Measurements from ENCODE around the gene CDT1.
A peak's percentile ranks its signal among the peaks of the same experiment; 100 is the strongest.
"Not testable (repeated sequence)": the region's sequence is repeated elsewhere in the genome, so short reads cannot be mapped to it uniquely, and the experiment has no call there.

The CDT1 gene

DNA sequence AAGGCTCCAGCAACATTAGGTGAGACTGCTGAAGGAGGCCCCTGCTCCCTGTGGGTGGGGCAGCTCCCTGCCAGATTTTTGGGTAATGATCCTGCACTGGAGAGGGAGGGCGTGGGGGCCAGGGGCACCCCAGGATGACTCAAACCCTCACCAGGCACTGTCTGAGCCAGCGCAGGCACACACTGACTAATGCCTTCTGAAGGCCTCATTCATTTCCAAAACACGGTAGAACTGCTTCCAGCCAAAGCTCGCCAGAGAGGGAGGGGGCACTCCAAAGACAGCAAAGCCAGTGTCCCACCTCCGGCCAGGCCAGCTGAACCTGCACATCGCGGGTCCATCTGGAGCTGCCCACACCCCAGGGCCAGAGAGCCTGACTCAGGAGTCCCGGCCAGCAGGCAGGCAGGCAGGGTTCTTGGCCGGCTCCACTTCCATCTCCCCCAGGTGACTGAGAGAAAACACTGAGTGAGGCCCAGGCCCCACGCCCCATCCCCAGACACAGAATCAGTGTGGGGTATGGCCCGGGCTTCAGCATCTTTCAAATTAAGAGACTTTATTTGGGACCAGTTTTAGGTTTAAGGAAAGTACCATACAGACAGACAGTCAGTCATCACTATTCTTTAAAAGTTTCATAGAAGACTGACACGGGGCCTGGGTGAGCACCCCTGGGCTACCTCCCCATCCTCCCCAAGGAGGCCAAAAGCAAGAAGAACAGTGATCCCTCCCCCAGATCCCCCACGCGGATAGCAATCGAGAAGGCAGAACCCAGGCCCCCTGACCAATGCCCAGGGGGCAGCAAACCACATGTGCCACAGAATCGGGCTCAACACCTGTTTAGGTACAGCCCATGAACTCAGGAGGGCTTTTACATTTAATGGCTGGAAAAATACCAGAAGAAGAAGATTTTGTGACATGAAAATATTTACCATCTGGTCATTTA, 20.9 kb upstream of the CDT1 start:
- DNase-seq (ENCODE audit: low read depth) = peak; percentile 69

DNA sequence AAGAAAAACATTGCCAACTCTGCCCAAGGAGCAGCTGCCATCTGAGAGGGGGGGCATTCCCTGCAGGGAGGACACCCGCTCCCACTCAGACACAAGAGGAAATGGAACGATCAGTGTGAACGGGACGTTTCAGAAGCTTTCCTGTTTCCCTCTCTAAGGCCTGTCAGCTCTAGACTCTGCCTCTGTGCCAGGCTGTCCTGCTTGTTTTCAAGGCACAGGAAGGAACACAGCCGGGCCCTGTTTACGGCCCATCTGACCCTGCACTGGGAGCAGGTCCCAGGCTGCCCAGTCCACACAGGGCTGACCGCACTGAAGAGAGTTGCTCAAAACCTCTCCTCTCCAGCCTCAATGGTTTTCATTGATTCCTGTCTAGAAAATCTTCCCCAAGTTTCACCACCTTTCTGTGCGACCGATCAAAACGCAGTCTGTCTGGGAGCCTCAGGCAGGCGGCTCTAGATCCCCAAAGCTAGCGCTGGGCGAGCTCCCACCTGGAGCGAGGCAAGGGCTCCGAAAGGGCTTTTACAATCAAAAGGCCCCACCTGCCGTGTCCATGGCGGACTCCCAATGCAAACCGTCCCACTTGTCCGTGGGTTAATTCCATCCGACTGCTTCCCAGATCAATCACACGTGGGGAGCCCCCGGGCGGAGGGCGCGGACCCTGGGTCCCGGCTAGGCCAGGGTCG, 20.1 kb upstream of the CDT1 start:
- no peak for DNase-seq (ENCODE audit: low read depth)

DNA sequence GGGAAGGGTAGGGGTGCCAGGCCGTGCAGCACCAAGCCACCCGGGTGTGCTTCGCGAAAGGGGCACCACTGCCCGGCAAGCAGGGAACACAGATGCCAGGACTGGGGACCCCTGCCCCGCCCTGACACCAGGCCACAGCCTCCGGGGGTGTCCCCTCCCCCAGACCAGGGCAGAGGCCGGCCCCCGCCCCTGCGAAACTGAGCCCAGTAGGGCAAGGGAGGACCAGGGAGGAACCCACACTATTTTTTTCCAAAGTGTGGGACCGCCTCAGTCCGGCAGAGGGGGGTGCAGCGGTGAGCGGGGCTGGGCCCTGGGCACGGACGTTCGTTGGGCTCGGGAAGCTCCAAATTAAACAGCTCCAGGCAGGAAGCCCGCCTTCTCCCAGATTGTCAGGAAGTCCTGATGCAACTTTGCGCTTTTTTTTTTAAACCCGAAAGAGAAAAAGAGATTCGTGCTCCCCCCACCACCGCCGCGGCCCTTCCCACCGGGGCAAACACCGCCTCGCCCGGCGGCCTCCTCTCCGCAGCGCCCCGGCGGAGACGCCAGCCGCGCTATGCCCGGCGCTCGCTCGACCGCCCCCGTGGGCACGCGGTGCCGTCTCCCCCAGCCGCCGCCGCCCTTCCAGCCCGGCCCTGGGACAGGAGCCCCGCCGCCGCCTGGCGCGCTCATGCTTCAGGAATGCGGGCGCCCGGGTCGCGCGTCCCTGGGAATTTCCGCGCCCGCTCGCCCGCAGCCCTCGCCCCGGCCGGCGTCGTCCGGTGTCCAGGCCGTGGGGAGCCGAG, 19.3 kb upstream of the CDT1 start:
- peak; percentile 76 for DNase-seq (ENCODE audit: low read depth)

DNA sequence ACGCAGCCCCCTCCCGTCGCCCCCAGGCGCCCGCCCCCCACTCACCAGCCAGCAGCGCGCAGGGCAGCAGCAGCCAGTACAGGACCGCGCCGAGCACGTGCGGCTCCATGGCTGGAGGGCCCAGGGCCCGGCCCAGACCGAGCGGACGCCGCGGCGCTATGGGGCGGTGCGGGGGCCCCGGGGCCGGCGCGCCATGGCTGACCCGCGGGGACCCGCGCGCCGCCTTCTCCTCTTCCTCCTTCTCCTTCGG, 18.8 kb upstream of the CDT1 start:
- no peak for DNase-seq (ENCODE audit: low read depth)

DNA sequence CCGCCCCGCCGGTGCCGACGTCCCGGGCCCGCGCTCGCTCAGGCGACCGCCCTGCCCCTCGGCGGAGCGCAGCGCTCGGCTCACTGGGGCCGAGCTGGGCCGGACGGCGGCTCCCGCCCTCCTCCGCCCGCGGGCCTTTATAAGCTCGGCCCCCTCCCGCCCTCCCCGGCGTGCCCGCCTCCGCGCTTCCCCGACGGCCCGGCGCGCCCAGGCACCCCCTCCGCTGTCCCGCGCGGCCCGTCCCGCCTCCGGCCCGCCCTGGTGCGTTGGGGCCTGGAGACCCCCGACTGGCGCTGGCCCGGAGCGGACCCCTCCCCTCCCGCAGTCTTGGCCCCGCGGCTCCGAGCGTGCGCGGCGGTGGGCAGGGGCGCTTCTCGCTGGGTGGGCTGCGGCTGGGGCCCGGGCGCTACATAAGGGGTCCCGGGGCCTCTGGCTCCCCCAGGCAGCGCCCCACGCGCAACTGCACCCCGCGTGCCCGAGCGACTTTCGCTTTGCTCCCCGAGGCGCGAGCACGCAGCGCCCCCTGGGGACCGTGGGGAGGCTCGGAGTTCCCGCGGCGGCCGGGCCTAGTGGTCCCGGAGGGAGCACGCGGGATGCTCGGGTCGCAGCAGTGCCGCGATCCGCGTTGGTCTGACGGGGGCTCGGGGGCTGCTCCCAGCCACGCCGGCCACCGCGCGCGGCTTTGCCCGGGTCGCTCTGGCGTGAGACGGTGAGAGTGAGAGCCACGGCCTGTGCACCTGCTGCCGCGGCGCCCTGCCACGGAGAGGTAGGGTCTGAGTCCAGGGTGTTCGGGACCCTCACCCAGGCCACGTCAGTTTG, 18.3 kb upstream of the CDT1 start, which contains the start of gene PIEZO1:
Gene PIEZO1, minus strand, starts transcription at position 115 of the 819 bp plus-strand sequence. CDS start 256 bp downstream, outside the sequence.
- DNase-seq (ENCODE audit: low read depth) = no peak

DNA sequence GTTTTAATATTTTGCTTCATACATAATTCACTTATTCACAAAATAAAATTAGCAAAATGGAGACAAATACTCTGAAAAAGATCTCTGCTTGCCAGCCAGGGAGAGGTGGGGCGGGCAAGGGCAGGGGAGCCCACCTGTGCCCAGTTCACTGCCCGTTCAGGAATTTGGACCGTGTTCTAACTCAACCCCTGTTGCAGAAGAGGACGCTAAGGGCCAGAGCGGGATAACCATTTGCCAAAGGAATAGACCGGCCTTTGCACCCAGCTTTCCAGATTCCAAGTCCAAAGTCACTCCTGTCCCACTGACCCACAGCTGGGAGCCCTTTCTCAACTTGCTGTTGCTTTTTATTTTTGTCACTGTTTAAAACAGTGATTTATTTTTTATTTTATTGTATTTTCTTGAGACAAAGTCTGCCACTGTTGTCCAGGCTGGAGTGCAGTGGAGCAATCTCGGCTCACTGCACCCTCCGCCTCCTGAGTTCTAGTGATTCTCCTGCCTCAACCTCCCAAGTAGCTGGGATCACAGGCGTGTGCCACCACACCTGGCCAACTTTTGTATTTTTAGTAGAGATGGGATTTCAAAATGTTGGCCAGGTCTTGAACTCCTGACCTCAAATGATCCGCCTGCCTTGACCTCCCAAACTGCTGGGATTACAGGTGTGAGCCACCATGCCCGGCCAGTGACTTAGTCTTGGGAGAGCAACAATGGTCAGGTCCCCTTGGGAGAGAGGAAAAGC, 15.8 kb upstream of the CDT1 start:
- no peak for DNase-seq (ENCODE audit: low read depth)

DNA sequence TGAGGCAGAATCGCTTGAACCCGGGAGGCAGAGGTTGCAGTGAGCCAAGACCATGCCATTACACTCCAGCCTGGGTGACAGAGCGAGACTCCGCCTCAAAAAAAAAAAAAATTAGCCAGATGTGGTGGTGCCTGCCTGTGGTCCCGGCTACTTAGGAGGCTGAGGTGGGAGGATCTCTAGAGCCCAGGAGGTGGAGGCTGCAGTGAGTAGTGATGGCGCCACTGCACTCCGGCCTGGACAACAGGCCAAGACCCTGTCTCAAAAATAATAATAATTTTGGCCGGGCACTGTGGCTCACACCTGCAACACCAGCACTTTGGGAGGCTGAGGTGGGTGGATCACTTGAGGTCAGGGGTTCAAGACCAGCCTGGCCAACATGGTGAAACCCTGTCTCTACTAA, 14.8 kb upstream of the CDT1 start:
- DNase-seq (ENCODE audit: low read depth) = not testable (repeated sequence)

DNA sequence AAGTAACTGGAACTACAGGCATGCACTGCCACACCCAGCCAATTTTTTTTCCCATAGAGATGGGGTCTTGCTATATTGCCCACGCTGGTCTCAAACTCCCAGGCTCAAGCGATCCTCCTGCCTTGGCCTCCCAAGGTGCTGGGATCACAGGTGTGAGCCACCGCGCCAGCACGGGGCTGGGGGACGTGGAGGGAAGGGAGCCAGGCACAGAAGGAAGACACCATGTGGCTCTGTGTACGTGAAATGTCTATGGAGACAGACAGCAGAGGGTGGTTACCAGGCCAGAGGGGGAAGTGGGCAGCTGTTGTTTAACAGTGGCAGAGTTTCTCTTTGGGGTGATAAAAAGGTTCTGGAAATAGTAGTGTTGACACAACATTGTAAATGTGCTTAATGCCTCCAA, 14.0 kb upstream of the CDT1 start:
- no peak for DNase-seq (ENCODE audit: low read depth)

DNA sequence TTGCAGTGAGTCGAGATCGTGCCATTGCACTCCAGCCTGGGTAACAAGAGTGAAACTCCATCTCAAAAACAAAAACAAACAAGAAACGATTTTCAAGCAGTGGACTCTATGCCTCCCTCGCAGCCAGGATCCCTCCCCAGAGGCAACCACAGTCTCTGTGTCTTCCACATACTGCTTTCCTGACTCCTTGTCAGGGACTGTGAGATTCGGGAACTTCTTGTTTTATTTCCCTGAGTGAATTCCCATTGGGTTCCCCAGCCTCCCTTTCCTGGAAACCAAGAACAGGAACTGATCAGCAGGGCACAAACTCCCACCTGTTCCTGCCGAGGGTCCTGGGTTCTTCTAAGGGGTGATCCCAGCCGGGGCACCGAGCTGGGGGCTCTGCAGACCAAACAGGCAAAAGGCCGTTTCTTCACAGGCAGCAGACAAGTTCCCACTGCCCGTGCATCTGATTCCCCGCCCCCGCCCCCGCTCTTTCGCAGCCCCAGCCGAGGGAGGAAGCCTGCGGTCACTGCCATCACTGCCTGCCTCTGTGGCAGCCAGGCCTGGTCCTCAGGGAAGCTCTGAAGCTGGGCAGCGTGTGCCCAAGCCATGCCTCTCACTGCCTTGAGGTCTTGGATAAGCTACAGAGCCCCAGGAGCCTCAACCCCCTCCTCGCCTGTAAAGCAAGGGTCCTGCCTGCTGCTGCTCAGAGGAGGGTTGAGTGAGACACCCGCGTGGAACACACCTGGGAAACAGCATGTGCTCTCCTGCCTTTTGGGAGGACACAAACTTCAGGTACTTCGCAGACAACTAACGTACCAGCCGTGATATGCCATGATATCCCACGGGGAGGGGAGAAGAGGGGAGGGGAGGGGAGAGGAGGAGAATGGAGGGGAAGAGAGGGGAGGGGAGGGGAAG, 13.0 kb upstream of the CDT1 start:
- no peak for DNase-seq (ENCODE audit: low read depth)

DNA sequence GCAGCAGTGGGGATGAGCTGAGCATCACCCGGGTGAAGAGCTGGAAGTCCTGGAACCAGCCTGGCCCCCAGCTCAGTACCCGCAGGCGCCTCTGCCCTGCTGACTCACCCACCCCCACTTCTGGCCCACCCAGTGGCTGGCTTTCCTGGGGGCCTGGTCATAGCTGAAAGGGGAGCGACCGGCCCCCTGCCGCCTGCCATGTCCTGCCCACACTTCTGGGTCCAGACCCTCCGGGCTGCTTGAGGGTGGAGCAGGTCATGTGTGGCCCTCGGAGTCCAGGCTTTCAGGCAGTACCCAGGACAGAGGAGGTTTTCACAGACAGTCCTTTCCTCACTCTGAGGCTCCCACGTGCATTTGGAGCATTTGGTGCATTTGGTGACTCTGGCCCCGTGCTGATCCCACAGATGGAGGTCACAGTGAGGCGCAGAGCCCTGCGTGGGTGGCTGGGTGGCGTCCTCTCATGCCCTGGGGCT, 11.5 kb upstream of the CDT1 start:
- no peak for DNase-seq (ENCODE audit: low read depth)

DNA sequence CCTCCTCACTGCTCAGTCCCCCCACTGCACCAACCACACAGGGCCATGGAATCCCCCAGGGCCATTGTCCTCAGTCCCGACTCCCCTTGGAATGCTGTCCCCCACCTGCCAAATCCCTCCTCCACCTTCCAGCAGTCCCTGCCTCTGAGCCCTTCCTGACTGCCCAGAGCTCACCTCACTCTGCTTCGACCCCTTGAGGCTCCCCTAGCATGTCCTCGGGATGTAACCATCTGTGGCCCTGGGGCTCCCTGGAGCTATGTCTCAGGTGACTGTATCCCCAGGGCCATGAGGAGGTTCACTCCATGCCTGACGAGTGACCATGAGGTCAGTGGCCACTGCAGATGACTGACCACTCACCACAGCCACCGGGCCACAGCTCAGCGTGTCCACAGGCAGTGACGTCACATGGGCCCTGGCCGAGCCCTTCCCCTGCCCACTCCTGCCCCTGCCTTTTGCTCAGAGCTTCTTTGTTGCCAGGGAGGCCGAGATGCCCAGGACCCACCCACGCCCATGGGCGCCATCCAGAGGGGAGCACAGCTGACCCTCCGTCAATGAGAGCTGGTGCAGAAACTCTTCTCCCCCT, 10.8 kb upstream of the CDT1 start:
- DNase-seq (ENCODE audit: low read depth) = no peak

DNA sequence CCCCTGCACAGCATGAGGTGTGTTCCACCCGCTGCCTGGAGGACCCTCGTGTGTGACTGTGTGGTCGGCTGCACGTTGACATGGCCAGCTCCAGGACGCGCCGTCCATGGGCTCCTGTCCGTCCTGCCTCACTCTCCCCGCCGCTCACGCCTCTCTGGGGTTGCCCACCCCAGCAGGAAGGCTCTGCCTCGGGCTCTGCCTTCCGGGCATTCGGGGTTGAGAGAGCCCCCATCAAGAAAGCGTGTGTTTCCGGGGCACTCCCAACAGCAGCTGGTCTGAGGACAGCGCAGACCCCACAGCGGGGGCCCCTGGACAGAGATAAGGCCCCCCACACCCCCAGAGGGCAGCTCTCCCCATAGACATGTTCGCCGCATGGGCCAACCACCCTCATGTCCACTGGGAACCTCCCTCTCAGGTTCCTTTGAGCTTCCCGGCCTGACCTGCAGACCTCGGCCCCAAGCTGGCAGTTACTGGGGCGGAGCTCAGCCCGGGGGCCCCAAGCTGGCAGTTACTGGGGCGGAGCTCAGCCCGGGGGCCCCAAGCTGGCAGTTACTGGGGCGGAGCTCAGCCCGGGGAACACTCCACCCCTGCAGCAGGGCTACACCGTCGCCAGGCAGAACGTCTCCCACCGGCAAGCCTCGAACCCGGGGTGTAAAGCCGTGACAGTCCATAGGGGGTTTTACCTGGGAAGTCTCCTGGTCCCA, 10.2 kb upstream of the CDT1 start:
- DNase-seq (ENCODE audit: low read depth) = no peak

DNA sequence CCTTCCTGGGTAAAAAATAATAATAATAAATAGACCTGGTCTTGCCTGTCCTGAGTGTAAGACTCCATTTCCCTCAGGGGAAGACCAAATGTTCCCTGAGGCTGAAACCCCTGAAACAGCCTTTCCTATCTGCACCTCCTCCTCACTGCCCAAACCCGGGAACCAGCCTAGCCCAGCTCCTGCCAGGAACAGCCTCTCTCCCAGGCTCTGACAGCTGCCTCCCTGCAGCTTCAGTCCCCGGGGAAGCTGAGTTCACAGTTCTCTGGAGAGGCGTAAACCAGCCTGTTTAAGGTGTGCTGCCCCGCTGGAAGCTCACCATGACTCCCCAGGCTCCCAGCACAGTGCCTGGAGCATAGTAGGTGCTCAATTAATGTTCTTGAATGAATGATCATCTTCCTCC, 7.3 kb upstream of the CDT1 start:
- DNase-seq (ENCODE audit: low read depth) = no peak

DNA sequence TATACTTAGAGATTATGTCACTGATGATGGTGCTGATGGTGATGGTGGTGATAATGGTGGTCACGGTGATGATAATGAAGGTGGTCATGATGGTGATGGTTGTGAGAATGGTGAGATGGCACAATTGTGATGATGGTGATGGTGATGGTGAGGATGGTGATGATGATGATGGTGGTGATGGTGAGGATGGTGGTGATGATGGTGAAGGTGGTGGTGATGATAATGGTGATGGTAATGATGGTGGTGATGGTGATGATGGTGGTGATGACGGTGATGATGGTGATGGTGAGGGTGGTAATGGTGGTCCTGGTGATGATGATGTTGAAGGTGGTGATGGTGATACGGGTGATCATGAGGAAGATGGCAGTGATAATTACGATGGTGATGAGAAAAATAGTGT, 5.5 kb upstream of the CDT1 start:
- no peak for DNase-seq (ENCODE audit: low read depth)

DNA sequence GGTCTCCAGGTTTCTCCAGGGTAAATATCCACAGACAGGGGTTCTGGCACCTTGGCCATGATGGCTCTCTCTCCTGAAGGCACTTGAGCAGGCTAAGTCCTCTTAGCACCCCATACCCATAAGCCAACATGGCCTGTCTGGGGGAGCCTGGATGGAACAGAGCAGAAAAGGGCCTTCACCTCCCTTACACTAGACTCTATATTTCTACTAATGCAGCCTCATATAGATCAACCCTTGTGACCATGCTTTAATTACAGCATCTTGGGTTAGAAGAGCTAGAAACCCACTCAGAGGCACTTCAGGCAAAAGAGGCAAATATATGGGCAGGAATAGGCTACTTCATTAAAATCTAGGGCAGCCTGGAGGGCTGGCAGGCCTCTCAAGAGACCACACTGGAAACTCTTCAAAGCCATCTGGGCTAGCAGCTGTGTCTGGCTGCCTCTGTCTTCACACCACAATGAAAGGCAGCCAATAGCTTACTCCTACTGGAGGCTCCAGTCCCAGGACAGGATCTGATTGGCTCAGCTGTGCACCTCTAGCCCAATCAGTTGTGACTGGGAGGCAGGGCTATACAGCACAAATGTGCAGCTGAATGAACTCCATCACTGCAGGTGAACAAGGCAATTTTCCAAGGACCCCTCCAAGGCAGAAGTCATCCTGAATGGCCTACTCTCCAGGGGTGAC, 4.7 kb upstream of the CDT1 start:
- DNase-seq (ENCODE audit: low read depth) = no peak

DNA sequence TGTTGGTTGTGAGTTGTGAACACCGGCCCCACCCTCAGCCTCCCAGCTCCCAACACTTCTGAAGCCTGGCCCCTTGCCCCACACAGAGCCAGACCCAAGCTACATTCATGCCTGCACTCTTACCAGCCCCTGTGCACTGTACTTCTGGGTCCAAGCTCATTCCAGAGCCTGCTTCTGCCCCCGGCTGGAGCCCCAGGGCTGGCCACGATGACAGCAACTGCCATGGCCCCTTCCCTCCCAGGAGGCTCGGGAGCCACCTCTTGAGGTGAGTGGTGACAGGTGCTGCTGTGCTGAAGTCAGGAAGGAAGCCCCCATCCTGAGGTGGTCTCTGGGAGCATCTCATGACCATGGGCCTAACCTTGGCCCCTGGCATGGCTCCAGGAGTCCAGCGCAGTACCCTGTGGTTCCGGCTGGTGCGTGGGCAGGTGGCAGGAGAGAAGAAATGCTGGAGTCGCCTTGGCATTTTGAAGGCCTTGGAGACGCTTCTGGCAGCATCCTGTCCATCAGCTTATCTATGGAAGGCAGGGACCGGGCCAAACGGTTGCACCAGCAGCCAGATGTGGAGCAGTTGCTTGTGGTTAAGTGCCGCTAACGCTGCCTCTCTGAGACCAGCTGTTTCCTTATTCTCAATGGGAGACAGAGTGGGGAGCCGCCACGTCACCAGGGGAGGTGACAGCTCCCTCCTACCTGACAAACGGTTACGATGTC, 3.9 kb upstream of the CDT1 start:
- no peak for DNase-seq (ENCODE audit: low read depth)

DNA sequence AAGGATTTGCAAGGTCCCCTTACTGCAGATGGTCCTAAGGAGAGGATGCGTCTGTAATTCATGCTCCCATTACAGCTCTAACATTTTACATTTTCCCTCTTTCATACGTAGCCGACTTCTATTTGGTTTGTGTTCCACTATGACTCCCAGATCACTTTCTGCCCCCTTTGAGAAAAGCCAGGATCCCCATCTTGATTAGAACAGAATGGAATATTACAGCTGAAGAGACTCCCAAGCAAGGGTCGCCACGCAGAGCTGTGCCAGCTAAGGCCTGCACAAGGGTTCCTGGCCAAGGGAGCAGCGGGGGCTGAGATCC, 3.4 kb upstream of the CDT1 start:
- no peak for DNase-seq (ENCODE audit: low read depth)

DNA sequence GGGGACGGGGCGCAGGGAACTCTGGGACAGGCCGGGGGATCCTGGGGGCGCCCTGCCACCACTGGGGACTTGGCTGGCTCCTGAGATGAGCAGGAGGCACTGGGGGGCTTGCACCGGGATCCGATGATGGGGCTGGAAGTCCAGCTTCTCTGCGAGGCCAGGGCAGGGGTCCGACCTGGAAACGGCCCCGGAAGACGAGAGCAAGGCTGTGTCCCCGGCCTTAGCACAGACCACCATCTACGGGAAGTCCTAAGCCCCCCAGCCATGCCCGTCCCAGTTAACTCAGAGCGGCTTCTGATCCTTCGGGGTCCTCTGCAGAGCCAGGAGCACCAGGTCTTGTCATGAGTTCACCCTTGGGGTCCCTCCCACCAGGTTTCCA, 573 bp downstream of the CDT1 start:
- DNase-seq (ENCODE audit: low read depth) = no peak

Data from stromal cell of bone marrow (primary cell).